Measurements from ENCODE around the gene GALNT2.

GALNT2 gene

DNA sequence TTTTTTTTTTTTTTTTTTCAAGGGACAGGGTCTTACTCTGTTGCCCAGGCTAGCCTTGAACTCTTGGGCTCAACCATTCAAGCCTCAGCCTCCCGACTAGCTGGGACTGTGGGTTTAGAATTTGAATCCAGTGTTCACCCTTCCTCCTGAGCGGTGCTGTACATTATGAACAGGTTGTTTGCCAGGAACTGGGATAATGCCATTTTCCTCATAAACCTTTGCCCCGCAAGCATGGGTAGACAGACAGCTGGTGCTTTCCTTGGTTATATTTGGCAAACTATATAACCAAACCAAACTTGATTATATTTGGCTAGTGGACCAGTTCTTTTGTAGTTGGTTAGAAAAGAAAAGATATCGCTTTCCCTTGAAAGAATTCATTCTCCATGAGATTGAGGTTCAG is 54.9 kb downstream of the GALNT2 start:
- H3K36me3 ChIP-seq (ENCODE audit: insufficient read depth, low read length), result peaks cover 2% of the 10 kb centered on the region
- no peaks in the 10 kb centered on the region for H3K27me3 ChIP-seq (ENCODE audit: insufficient read depth, low read length)
- peaks cover 3% of the 10 kb centered on the region for H3K9me3 ChIP-seq (ENCODE audit: low read length)
- H2AFZ ChIP-seq (ENCODE audit: low read depth, low read length), result no peak overlapping the region
- H3K4me1 ChIP-seq (ENCODE audit: insufficient read depth, low read length), result peaks cover 41% of the 10 kb centered on the region
- H3K4me3 ChIP-seq (ENCODE audit: low read length), result no peak overlapping the region

DNA sequence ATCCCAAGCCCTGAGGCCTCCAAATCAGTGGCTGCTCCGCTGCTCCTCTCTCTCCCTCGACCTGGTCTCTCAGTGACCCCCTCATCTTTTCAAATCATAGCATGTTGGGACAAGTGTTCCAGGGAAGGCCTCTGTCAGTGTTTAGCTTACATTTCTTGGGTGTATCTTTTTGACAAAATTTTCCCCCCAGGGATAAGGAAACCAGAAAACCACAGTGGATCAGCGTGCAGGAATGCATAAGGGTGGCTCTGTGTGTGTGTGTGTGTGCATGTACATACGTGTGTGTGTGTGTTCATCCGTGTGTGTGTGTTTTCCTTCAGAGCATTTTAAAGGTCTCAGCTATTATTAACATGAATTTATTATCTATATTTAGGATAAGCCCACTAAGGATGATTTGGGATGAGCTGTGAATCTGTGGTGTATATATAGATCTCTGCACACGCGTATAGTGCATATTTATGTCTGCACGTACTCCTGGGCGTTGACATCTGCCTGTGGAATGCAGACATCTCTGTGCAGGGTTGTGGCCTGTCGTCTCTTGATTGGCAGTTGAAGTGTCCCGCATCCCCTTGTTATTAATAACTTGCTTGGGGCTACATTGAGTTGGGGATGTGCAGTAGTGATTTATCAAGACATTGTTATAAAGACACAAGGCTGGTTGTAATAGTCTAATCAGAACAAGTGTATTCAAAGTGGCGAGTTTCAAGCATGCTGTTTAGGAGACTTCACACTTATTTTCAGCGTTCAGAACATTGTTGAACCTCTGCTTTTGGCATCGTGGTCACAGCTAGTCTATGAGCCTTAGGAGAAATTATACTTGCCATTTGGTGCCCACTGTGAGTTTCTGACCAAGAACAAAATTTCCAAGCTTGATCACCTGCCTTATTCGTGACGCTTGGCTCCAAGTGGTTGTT is 55.6 kb downstream of the GALNT2 start:
- no peak overlapping the region for H2AFZ ChIP-seq (ENCODE audit: low read depth, low read length)
- peaks cover 41% of the 10 kb centered on the region for H3K4me1 ChIP-seq (ENCODE audit: insufficient read depth, low read length)
- no peaks in the 10 kb centered on the region for H3K27me3 ChIP-seq (ENCODE audit: insufficient read depth, low read length)
- peaks cover 2% of the 10 kb centered on the region for H3K36me3 ChIP-seq (ENCODE audit: insufficient read depth, low read length)
- no peak overlapping the region for H3K4me3 ChIP-seq (ENCODE audit: low read length)
- peaks cover 2% of the 10 kb centered on the region for H3K9me3 ChIP-seq (ENCODE audit: low read length)

DNA sequence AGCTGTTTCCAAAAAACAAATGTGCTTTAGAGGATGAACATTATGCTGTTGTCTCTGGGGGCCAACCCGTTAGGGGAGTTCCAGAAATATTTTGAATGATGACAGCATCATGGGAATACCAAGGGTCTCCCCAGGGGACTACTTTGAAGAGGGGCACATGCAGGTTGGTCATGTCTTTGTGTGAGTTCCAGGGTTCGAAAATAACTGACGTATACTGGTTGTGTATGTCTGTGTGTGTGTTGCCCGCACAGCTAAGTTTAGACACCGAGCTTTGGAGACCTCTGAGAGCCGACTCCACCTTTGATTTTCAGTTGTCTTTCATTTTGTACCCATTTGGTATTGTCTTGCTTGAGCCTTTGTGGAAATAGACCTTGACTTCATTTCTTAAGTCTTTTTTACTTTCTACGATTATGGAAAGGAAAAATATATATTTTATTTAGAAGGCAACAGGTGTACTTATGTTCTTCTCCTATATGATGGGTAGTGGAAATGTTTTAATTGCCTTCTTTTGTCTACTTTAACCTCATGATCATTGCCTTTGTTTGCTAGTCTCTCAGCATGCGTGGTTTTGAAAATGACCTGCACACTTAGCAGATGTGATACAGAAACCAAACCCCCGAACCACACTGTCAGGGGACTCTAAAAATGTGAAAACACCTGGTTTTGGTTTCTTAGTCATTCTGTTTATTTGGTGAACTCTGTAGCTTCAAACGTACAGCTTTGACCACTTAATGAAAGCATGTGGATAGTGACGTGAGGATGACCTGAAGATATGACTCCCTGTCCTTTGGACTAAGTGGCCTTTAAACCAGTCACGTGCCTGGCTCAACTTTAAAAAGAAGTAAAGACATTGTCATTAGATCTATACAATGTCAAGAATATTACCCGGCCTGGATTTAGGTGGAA is 56.5 kb downstream of the GALNT2 start:
- H3K27me3 ChIP-seq (ENCODE audit: insufficient read depth, low read length), result no peaks in the 10 kb centered on the region
- no peaks in the 10 kb centered on the region for H3K9me3 ChIP-seq (ENCODE audit: low read length)
- peaks cover 41% of the 10 kb centered on the region for H3K4me1 ChIP-seq (ENCODE audit: insufficient read depth, low read length)
- H3K4me3 ChIP-seq (ENCODE audit: low read length), result no peak overlapping the region
- peaks cover 2% of the 10 kb centered on the region for H3K36me3 ChIP-seq (ENCODE audit: insufficient read depth, low read length)
- H2AFZ ChIP-seq (ENCODE audit: low read depth, low read length), result no peak overlapping the region

DNA sequence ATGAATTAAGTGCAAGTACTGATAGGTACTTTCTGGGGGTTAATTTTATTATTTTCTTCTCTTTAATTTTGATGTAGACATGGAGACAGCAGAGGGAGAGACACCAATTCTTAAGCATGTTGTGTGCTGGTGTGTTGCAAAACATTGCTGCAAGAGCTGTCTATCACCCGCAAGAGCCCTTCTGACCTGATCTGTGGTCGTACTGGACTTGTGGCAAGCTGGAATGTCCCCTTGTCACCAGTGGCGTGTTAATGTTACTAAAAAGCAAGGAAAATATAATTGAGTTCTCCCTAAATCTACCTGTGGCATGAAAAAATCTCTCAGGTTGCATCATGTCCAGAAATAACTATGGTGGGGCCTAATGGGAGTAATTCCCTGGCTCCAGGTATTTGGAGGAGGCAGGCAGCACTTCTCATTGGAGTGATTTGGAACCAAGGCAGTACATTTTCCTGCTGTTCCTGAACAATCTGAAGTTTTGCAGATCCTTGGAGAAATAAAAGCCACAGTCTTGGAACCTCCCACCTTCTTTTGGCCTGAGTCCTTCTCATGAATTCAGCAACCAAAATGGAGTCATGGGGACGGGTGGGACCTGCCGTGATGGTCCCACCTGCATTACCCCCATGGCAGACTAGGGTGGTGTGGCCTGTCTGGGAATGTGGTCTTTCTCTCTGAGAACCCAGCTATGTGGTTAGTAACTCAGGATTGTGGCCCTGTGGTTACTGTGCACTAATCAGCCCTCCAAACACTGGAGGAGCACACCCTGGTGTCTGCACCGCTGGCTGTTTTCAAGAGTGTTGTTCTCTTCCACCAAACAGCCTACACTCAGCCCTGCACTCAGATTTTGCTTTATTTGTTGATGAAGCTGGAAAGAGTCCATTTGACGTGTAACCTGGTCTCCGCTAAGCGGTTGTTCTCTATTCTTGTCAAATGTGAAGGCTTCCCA is 57.4 kb downstream of the GALNT2 start:
- peaks cover 2% of the 10 kb centered on the region for H3K36me3 ChIP-seq (ENCODE audit: insufficient read depth, low read length)
- no peak overlapping the region for H2AFZ ChIP-seq (ENCODE audit: low read depth, low read length)
- no peaks in the 10 kb centered on the region for H3K9me3 ChIP-seq (ENCODE audit: low read length)
- H3K4me3 ChIP-seq (ENCODE audit: low read length), result no peak overlapping the region
- H3K27me3 ChIP-seq (ENCODE audit: insufficient read depth, low read length), result no peaks in the 10 kb centered on the region
- peaks cover 41% of the 10 kb centered on the region for H3K4me1 ChIP-seq (ENCODE audit: insufficient read depth, low read length)

DNA sequence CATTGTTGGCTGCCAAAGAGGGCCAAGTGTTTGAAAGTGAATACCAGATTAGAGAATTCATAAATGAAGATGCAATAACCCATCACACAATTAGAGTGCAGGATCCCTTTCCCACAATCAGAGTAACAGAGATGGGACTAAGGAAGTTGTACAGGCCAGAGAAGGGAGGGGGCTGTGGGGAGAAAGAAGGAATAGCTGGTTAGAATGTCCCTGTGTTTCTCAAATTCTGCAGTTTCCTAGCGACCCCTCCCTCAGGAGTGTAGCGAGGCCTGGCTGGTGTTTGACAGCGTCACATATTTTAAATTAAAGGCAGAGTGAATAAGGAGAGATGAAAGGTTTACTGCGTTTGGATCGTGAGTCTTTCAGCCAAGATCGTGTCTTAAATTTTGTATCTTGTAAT is 58.1 kb downstream of the GALNT2 start:
- no peaks in the 10 kb centered on the region for H3K9me3 ChIP-seq (ENCODE audit: low read length)
- H3K27me3 ChIP-seq (ENCODE audit: insufficient read depth, low read length), result no peaks in the 10 kb centered on the region
- peaks cover 2% of the 10 kb centered on the region for H3K36me3 ChIP-seq (ENCODE audit: insufficient read depth, low read length)
- no peak overlapping the region for H2AFZ ChIP-seq (ENCODE audit: low read depth, low read length)
- peaks cover 41% of the 10 kb centered on the region for H3K4me1 ChIP-seq (ENCODE audit: insufficient read depth, low read length)
- no peak overlapping the region for H3K4me3 ChIP-seq (ENCODE audit: low read length)

DNA sequence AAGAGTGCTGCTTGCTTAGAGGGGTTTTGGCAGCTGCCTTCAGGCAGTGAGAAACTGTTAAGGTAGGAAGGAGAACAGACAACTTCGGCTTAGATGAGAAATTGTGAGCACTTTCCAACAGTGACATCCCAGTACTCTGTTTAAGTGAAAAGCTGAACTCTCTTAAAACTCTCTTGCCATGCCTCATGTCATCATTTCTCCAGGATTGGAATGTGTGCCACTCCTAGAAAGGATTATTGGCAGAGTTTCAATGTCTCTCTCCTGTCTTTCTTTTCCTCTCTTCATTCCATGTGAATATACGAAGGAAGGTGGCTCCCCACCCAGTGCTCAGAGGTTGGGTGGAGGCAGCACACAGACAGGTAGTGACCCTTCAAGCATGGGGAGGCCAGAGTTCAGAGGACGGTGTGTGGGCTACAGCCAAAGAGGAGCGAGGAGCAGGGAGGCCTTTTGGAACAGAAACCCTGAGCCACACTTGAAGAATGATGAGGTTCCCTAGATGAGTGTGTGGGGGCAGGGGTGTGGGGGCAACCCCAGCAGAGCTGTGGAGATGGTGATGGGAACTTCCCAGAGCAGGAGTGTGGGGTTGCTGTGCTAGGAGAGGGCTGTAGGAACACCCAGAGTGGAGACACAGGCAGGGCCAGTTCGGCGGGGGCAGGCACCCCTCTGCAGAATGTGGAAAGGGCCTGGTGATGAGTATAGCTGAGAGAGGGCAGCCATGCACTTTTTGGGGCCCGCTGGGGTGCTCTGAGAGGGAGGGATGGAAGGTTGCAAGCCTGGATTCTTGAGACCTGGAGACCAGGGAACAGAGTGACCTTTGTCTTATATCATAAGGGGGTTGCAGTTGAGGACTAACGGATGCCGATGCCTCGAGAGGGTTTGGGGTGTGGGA is 58.8 kb downstream of the GALNT2 start:
- H3K9me3 ChIP-seq (ENCODE audit: low read length), result no peaks in the 10 kb centered on the region
- H3K36me3 ChIP-seq (ENCODE audit: insufficient read depth, low read length), result no peaks in the 10 kb centered on the region
- H3K4me1 ChIP-seq (ENCODE audit: insufficient read depth, low read length), result peaks cover 41% of the 10 kb centered on the region
- no peak overlapping the region for H2AFZ ChIP-seq (ENCODE audit: low read depth, low read length)
- H3K27me3 ChIP-seq (ENCODE audit: insufficient read depth, low read length), result no peaks in the 10 kb centered on the region
- no peak overlapping the region for H3K4me3 ChIP-seq (ENCODE audit: low read length)

DNA sequence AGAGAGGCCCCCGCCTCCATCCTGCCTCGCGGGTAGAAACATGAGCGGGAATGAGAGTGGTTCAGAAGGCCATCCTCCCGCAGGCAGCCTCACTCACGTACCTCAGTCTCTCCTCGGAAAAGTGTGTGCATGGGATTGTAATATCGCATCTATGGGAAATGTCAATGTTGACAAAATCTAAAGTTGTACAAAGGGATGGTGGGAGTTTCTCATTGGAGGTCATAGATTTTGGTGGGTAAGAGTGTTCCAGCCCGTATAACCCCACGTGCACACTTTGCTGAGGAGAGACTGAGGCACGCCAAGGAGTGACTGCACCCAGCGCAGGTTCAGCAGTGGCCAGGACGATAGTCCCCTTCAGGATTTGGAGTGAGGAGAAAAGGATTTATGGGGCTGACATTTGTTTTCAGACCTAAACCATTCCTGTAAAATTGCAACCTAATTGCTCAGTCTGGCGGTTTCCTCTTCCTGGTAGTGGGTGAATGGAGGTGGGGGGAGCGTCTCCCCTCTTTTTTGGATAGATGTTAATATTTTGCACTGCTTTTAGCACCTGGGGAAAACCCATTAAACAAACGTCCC is 59.6 kb downstream of the GALNT2 start:
- Histone ChIP-seq H3K4me1 (ENCODE audit: insufficient read depth, low read length) (peaks cover 41% of the 10 kb centered on the region), H3K27me3 (ENCODE audit: insufficient read depth, low read length) (no peaks in the 10 kb centered on the region)

DNA sequence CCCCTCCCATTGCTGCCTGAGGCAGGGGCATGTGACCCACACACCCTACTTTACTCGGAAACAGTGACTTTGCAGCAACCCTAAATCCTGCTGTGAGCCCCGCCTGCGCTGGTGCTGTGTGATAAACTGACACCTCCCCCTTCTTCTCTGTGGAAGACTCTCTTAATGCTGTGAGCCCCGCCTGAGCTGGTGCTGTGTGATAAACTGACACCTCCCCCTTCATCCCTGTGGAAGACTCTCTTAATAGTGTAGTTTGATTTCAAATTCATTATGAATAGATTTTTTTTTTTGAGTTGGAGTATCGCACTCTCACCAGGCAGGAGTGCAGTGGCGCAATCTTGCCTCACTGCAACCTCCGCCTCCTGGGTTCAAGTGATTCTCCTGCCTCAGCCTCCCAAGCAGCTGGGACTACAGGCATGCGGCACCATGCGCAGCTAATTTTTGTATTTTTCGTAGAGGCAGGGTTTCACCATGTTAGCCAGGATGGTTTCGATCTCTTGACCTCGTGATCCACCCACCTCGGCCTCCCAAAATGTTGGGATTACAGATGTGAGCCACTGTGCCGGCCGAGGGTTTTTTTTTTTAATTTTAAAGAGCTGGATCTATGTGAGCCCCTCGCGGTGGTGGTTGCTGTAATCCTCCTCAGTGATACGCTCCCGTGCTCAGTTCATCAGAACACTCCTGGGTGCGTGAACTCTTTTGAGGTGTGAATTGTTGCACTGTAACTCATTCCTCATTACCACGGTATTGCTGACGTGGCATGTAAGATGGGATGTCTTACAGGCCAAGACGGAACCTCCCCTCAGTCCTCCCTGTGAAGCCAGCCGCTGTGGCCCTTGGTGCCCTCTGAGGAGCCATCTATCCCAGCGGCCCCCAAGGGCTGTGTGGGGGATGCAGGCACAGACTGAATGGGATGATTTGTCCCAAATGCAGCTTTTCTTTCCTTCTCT is 60.3 kb downstream of the GALNT2 start:
- H3K9me3 ChIP-seq (ENCODE audit: low read length), result no peaks in the 10 kb centered on the region
- no peaks in the 10 kb centered on the region for H3K36me3 ChIP-seq (ENCODE audit: insufficient read depth, low read length)
- H3K27me3 ChIP-seq (ENCODE audit: insufficient read depth, low read length), result no peaks in the 10 kb centered on the region
- H2AFZ ChIP-seq (ENCODE audit: low read depth, low read length), result no peak overlapping the region
- peaks cover 38% of the 10 kb centered on the region for H3K4me1 ChIP-seq (ENCODE audit: insufficient read depth, low read length)
- H3K4me3 ChIP-seq (ENCODE audit: low read length), result no peak overlapping the region

More for the DNA sequence above, 59.6 kb downstream of the GALNT2 start:
- H3K9me3 ChIP-seq (ENCODE audit: low read length), result no peaks in the 10 kb centered on the region
- H2AFZ ChIP-seq (ENCODE audit: low read depth, low read length), result no peak overlapping the region
- H3K4me3 ChIP-seq (ENCODE audit: low read length), result no peak overlapping the region
- H3K36me3 ChIP-seq (ENCODE audit: insufficient read depth, low read length), result no peaks in the 10 kb centered on the region

DNA sequence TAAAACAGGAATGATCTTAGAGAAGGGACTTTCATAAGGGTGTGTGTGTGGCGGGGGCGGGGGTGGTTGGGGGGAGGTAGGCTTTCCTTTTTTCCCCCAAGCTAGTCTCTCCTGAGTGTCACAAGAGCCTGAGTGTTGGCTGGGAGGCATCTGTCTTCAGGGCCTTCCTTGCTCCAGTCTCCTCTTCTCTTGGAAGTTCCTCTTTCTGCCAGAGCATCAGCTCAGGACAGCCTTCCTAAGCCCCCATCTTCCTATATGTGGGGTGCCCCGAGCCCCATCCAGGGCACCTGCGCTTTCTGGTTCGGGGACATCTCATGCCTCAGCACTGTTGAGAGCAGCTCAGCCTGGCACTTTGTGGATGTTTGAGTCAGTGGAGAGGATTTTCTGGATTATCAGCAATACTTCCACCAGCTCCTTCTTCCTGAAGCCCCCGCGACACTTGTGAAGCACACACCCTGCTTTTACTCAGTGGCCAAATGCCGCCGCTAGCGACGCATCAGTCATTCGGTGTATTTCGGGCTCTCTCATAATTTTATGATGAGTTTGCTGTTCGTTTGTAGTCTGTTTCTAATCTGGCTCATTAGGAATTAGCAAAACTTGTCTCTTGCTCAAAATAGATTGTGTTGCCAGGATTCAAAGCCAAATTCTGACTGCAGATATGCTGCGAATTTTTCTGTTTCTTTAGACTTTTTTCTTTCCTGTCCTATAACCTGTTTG is 61.7 kb downstream of the GALNT2 start:
- no peak overlapping the region for H2AFZ ChIP-seq (ENCODE audit: low read depth, low read length)
- H3K9me3 ChIP-seq (ENCODE audit: low read length), result no peaks in the 10 kb centered on the region
- H3K27me3 ChIP-seq (ENCODE audit: insufficient read depth, low read length), result no peaks in the 10 kb centered on the region
- H3K4me1 ChIP-seq (ENCODE audit: insufficient read depth, low read length), result peaks cover 32% of the 10 kb centered on the region
- no peak overlapping the region for H3K4me3 ChIP-seq (ENCODE audit: low read length)
- no peaks in the 10 kb centered on the region for H3K36me3 ChIP-seq (ENCODE audit: insufficient read depth, low read length)

DNA sequence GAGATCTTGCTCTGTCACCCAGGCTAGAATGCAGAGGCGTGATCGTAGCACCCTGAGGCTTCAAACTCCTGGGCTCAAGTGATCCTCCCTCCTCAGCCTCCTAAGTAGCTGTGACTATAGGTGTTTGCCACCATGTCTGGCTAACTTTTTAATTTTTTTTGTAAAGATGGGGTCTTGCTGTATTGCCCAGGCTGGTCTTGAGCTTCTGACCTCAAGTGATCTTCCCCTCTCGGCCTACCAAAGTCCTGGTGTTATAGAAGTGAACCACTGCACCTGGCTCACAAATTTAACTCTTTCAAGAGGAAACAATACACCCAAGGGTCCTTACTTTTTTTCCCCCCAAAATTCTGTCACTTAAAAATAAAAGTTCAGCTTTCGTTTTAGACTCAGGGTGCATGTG is 62.3 kb downstream of the GALNT2 start:
- peaks cover 28% of the 10 kb centered on the region for H3K4me1 ChIP-seq (ENCODE audit: insufficient read depth, low read length)
- H3K9me3 ChIP-seq (ENCODE audit: low read length), result no peaks in the 10 kb centered on the region
- no peak overlapping the region for H3K4me3 ChIP-seq (ENCODE audit: low read length)
- H2AFZ ChIP-seq (ENCODE audit: low read depth, low read length), result no peak overlapping the region
- H3K36me3 ChIP-seq (ENCODE audit: insufficient read depth, low read length), result no peaks in the 10 kb centered on the region
- H3K27me3 ChIP-seq (ENCODE audit: insufficient read depth, low read length), result no peaks in the 10 kb centered on the region
